ENCODE measurements around the gene CHST11.

GRCh38 chr12:104801005-104801404 is 344.3 kb downstream of the CHST11 start:
- TF ChIP-seq CTCF (IDR thresholded peaks at IDR 0.05), result no peak
- no peak for TF ChIP-seq POLR2A (IDR thresholded peaks at IDR 0.05)
